Measurements from ENCODE around the gene RPL15. TPM values are rescaled to one million over a fixed set of nuclear protein-coding genes. Genes with fewer than 3 reads are reported as not detected.

The RPL15 gene
- total and polyA plus RNA-seq, 10 of the 15 experiments (the other 5 are each of a cell fraction or from before 2014, with no cell fraction given) = 2,885 to 10,761 (median 4,017) TPM

DNA sequence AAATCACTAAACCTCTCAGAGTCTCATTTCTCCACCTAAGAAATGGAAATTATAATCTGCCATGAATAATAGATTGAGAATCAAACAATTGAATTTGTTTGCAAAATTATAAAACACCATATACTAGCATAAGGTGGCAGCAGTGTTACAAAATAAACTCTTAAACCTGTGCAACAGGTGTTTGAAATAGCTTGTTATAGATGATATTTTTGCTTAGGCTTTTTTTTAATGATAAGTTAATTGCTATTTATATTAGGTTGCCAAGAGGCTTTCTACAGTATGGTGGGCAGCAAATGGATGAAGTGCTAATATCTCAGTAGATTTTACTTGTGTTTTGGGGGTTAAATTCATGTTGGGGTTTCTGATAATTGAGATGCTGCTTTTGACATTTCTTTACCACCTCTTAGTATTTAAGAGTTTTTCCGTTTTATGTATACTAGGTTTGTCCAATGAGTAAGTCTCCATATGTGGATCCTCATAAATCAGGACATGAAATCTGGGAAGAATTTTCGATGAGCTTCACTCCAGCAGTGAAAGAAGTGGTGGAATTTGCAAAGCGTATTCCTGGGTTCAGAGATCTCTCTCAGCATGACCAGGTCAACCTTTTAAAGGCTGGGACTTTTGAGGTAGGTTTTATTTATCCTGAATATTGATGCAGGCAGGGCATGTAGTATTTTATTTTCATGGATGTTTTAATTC, 47.8 kb downstream of the RPL15 start:
- no peaks in the 10 kb centered on the region for H3K4me1 ChIP-seq (ENCODE audit: control insufficient read depth, insufficient read depth, low read length)
- ChIA-PET POLR2A (interaction anchor here (0.6 to 0.7 kb wide), 3 partner anchors 9 to 1789 kb away, joined by 3 read pairs; no protein-coding TSS in a partner anchor), CTCF (no interaction called here), SMC1A (ENCODE audit: uncharacterized antibody, unreplicated experiment) (interaction anchor here (0.9 to 1.5 kb wide), 3 partner anchors 9 to 32 kb away, joined by 3 read pairs; no protein-coding TSS in a partner anchor), RAD21 (ENCODE audit: unreplicated experiment) (interaction anchor here (0.7 to 0.9 kb wide), 2 partner anchors 58 to 138 kb away, joined by 3 to 6 read pairs; no protein-coding TSS in a partner anchor)
- in situ Hi-C loops (cut with MboI) = no loop called here
- no TSS peak for BruUV-seq (replicated peaks)
- no peaks in the 10 kb centered on the region for H4K20me1 ChIP-seq (ENCODE audit: control insufficient read depth, insufficient read depth)
- 97% methylated on average over 3 of the region's 3 CpGs for WGBS (ENCODE audit: insufficient coverage, insufficient replicate concordance, low lambda C conversion rate, missing lambda C conversion rate)
- intact Hi-C loops (cut with micrococcal nuclease; ENCODE audit: unreplicated experiment) = no loop called here
- no peak overlapping the region for H2AFZ ChIP-seq (ENCODE audit: control insufficient read depth, low read depth, low read length)
- no peak for ATAC-seq
- H3K79me2 ChIP-seq (ENCODE audit: control insufficient read depth, insufficient read depth, low read length) = no peaks in the 10 kb centered on the region
- TF ChIP-seq IKZF2 (IDR thresholded peaks at IDR 0.05) = no peak
- TF ChIP-seq ZNF274 (IDR thresholded peaks at IDR 0.05; ENCODE audit: insufficient read depth, insufficient read length) = no peak
- no peak for TF ChIP-seq TARDBP (IDR thresholded peaks at IDR 0.05; ENCODE audit: borderline replicate concordance)
- no peak for TF ChIP-seq SRF (IDR thresholded peaks at IDR 0.05; ENCODE audit: low read depth in 2 of 2, low read length in 2 of 2)
- no peak for TF ChIP-seq EED (IDR thresholded peaks at IDR 0.05; ENCODE audit: low read depth)
- no peak for TF ChIP-seq CHD2 (IDR thresholded peaks at IDR 0.05; ENCODE audit: borderline replicate concordance, low read depth, low read length)
- TF ChIP-seq KDM1A (IDR thresholded peaks at IDR 0.05; ENCODE audit: borderline replicate concordance) = no peak
- no peak for TF ChIP-seq RELA (IDR thresholded peaks at IDR 0.05; ENCODE audit: borderline replicate concordance, partially characterized antibody)
- TF ChIP-seq, protein P1, sequence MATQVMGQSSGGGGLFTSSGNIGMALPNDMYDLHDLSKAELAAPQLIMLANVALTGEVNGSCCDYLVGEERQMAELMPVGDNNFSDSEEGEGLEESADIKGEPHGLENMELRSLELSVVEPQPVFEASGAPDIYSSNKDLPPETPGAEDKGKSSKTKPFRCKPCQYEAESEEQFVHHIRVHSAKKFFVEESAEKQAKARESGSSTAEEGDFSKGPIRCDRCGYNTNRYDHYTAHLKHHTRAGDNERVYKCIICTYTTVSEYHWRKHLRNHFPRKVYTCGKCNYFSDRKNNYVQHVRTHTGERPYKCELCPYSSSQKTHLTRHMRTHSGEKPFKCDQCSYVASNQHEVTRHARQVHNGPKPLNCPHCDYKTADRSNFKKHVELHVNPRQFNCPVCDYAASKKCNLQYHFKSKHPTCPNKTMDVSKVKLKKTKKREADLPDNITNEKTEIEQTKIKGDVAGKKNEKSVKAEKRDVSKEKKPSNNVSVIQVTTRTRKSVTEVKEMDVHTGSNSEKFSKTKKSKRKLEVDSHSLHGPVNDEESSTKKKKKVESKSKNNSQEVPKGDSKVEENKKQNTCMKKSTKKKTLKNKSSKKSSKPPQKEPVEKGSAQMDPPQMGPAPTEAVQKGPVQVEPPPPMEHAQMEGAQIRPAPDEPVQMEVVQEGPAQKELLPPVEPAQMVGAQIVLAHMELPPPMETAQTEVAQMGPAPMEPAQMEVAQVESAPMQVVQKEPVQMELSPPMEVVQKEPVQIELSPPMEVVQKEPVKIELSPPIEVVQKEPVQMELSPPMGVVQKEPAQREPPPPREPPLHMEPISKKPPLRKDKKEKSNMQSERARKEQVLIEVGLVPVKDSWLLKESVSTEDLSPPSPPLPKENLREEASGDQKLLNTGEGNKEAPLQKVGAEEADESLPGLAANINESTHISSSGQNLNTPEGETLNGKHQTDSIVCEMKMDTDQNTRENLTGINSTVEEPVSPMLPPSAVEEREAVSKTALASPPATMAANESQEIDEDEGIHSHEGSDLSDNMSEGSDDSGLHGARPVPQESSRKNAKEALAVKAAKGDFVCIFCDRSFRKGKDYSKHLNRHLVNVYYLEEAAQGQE (IDR thresholded peaks at IDR 0.05; ENCODE audit: low read depth, low read length) = no peak
- TF ChIP-seq SMAD1 (IDR thresholded peaks at IDR 0.05; ENCODE audit: low read depth, partially characterized antibody) = no peak
- TF ChIP-seq TAF1 (IDR thresholded peaks at IDR 0.05; ENCODE audit: borderline replicate concordance, low read depth, low read length) = no peak
- no peak for TF ChIP-seq ZNF384 (IDR thresholded peaks at IDR 0.05; ENCODE audit: borderline replicate concordance, low read depth, low read length)
- no peaks in the 10 kb centered on the region for H3K27me3 ChIP-seq (replicated peaks in 1 of 2; ENCODE audit: control insufficient read depth in 2 of 2, insufficient read depth in 2 of 2, low read length in 1 of 2)
- no peak overlapping the region for H3K4me2 ChIP-seq (ENCODE audit: control insufficient read depth, insufficient read depth)
- no peak for FAIRE-seq
- no peak overlapping the region for H3K4me3 ChIP-seq
- H3K9ac ChIP-seq (ENCODE audit: control insufficient read depth, insufficient read depth, low read length) = no peak overlapping the region
- H3K9me3 ChIP-seq (replicated peaks; ENCODE audit: control insufficient read depth, insufficient read depth, low read length) = no peaks in the 10 kb centered on the region
- peaks cover 0 to 9% of the 10 kb centered on the region in 2 experiments; a peak in 2 of 4 replicates for H3K36me3 ChIP-seq (ENCODE audit: control insufficient read depth in 2 of 2, insufficient read depth in 2 of 2, low read length in 1 of 2)
- no peak for DNase-seq (ENCODE audit: low read depth, low spot score)
- H3K27ac ChIP-seq (ENCODE audit: control insufficient read depth, insufficient read depth) = no peak overlapping the region
